IPS-18a (cell line): ENCODE data around the gene SCARB2.

ENCODE experiments used
- H3K27ac ChIP-seq: one replicate; pipeline ENCODE4 v1.5.1; 2013; ENCODE audit warnings: low read length
- H3K27me3 ChIP-seq: one replicate; pipeline ENCODE4 v1.6.1; 2013; ENCODE audit warnings: mild to moderate bottlenecking, low read length; ENCODE audit not compliant: control insufficient read depth, insufficient read depth
- H3K36me3 ChIP-seq: one replicate; pipeline ENCODE4 v1.6.1; 2013; ENCODE audit warnings: low read depth, low read length; ENCODE audit not compliant: control insufficient read depth
- H3K4me1 ChIP-seq: one replicate; pipeline ENCODE4 v1.6.1; 2013; ENCODE audit warnings: low read depth, low read length; ENCODE audit not compliant: control insufficient read depth
- H3K4me3 ChIP-seq: one replicate; pipeline ENCODE4 v1.5.1; 2013; ENCODE audit warnings: low read length
- H3K9ac ChIP-seq: one replicate; pipeline ENCODE4 v1.6.1; 2013; ENCODE audit warnings: mild to moderate bottlenecking, low read length, moderate library complexity
- H3K9me3 ChIP-seq: one replicate; pipeline ENCODE4 v1.6.1; 2013; ENCODE audit warnings: low read depth, low read length; ENCODE audit not compliant: control insufficient read depth

The SCARB2 gene

GRCh38 chr4:76127754-76128153, 85.9 kb downstream of the SCARB2 start:
- Histone ChIP-seq H3K27me3 (no peaks in the 10 kb centered on the region), H3K9ac (no peak overlapping the region), H3K4me1 (no peaks in the 10 kb centered on the region), H3K36me3 (peaks cover 62% of the 10 kb centered on the region), H3K27ac (no peak overlapping the region), H3K4me3 (no peak overlapping the region), H3K9me3 (no peaks in the 10 kb centered on the region)

GRCh38 chr4:76125816-76126215, 87.8 kb downstream of the SCARB2 start:
- no peaks in the 10 kb centered on the region for H3K4me1 ChIP-seq
- no peak overlapping the region for H3K9ac ChIP-seq

GRCh38 chr4:76120199-76120598, 93.4 kb downstream of the SCARB2 start:
- H3K4me1 ChIP-seq = no peaks in the 10 kb centered on the region
- no peak overlapping the region for H3K9ac ChIP-seq
- H3K9me3 ChIP-seq = no peaks in the 10 kb centered on the region
- no peak overlapping the region for H3K4me3 ChIP-seq
- no peaks in the 10 kb centered on the region for H3K27me3 ChIP-seq
- peaks cover 83% of the 10 kb centered on the region for H3K36me3 ChIP-seq
- H3K27ac ChIP-seq = no peak overlapping the region

More at GRCh38 chr4:76125816-76126215, 87.8 kb downstream of the SCARB2 start:
- H3K27ac ChIP-seq = no peak overlapping the region
- peaks cover 68% of the 10 kb centered on the region for H3K36me3 ChIP-seq
- H3K4me3 ChIP-seq = no peak overlapping the region
- H3K9me3 ChIP-seq = no peaks in the 10 kb centered on the region
- no peaks in the 10 kb centered on the region for H3K27me3 ChIP-seq

- Histone ChIP-seq H3K4me1 (no peaks in the 10 kb centered on the region), H3K27ac (no peak overlapping the region), H3K36me3 (peaks cover 79% of the 10 kb centered on the region), H3K27me3 (no peaks in the 10 kb centered on the region), H3K9ac (no peak overlapping the region), H3K9me3 (no peaks in the 10 kb centered on the region), H3K4me3 (no peak overlapping the region)
Observed at GRCh38 chr4:76117536-76117935, 96.1 kb downstream of the SCARB2 start.

- Histone ChIP-seq H3K4me1 (no peaks in the 10 kb centered on the region), H3K9me3 (no peaks in the 10 kb centered on the region), H3K4me3 (no peak overlapping the region), H3K27me3 (no peaks in the 10 kb centered on the region), H3K9ac (no peak overlapping the region), H3K27ac (no peak overlapping the region), H3K36me3 (peaks cover 71% of the 10 kb centered on the region)
Observed at GRCh38 chr4:76116821-76117220, 96.8 kb downstream of the SCARB2 start.
